Lower leg skin (tissue), 4 donors: ENCODE measurements around the gene LINGO3. TPM values are rescaled to one million over a fixed set of nuclear protein-coding genes. Genes with fewer than 3 reads are reported as not detected.
"Not testable (repeated sequence)": the region's sequence is repeated elsewhere in the genome, so short reads cannot be mapped to it uniquely, and the experiment has no call there.

ENCODE experiments used
- DNase-seq, 2 donors: peaks; one replicate each; pipeline ENCODE4 v3.0.0-alpha.2; 2019; ENCODE audit warnings: low spot score in 2 of 2
- H3K4me3 ChIP-seq: fragments of 200-600 bp; sonication (generic); 2 replicates; pipeline ENCODE4 v1.5.1; 2017; ENCODE audit warnings: mild to moderate bottlenecking, low read depth; ENCODE audit not compliant: poor library complexity, severe bottlenecking
- CTCF ChIP-seq, 3 donors: fragments of 450-650 bp; IDR thresholded peaks; one replicate each; pipeline ENCODE4 v1.5.1; 2016; ENCODE audit warnings: antibody characterized with exemption in 3 of 3, mild to moderate bottlenecking in 3 of 3, moderate library complexity in 2 of 3
- POLR2A ChIP-seq, 2 donors: fragments of 450-650 bp; IDR thresholded peaks; one replicate each; pipeline ENCODE4 v1.6.1; 2016 to 2017; ENCODE audit warnings: antibody characterized with exemption in 2 of 2, mild to moderate bottlenecking in 1 of 2, moderate library complexity in 1 of 2
- whole genome bisulfite sequencing, 2 donors: methylation state at CpG; one replicate each; pipeline ENCODE4 v1.1.5; 2018; 5-methylcytosine and 5-hydroxymethylcytosine counted together
- intact Hi-C: fragments of 100-400 bp; cut with DNase I; formaldehyde crosslinking; loops from one replicate; pipeline ENCODE4 v1.15.0; 2023; ENCODE audit warnings: low total_unique reads
- total RNA-seq, 4 donors: library from RNA; depleted of rRNA; stranded (reverse); fragments of >200 nt; gene quantifications; one replicate each; pipeline ENCODE4 v1.1.0, GENCODE V29; 2016

The LINGO3 gene
- total RNA-seq, 4 donors from 2014 or later, result 0.26 TPM; not detected in 3

DNA sequence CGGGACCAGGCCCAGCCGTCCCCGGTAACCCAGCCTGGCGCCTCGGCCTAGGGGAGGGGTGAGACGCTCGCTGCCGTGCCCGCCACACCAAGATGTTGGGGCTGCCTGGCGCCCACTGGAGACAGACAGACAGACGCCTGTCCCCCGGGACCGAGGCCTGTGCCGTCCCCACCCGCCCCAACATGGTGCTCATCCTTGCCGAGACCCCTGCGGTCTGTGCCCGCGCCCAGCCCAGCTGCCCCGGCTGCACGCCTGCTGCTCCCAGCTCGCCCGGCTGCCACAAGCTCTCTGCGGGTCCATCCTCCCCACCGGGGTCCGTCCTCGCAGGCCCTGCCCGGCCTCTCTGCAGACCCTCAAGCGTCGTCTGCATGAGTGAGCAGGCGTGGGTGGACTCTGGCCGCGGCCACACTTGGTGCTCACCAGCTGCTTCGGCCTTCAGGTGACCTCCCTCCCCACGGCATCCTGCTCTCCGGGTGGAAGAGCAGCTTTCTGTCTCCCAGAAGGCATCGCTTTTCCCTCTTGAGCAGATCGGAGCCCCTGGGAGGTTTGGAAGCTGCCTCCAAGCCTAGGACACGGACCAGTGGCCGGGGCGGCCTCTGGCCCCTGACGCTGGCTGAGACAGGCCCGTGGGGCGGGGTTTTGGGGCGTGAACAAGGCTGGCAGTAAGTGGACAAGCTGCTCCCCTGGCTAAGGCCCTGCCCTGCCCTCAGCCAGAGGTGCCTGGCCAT lies 45.4 kb upstream of the LINGO3 start:
- no peak for TF ChIP-seq CTCF (IDR thresholded peaks at IDR 0.05)
- TF ChIP-seq POLR2A (IDR thresholded peaks at IDR 0.05), result no peak
- DNase-seq, result no peak
- intact Hi-C loops, result no loop called here
- WGBS, 2 donors, result 92 to 98% methylated on average over 9 to 30 of the region's 45 CpGs
- no peak overlapping the region for H3K4me3 ChIP-seq

DNA sequence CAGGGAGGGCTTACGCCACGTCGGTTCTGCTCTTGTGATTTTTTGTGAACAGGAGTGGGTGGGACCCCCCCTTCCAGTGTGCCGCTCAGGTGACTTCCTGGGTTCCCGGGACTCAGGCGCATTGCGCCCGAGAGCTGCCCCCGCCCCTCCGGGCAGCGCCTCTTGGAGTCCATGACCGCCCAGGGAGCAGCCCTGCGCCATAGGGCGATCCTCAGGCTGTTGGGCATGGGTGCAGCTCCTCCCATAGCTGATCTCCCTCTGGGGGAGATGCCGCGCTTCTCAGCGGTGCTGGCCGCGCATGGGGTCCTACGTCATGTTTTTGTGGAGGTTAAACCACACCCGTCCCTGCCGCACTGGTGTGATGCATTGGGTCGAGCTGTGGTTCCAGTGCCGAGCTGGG lies 44.2 kb upstream of the LINGO3 start:
- TF ChIP-seq CTCF (IDR thresholded peaks at IDR 0.05) (no peak), POLR2A (IDR thresholded peaks at IDR 0.05) (no peak)
- H3K4me3 ChIP-seq, result no peak overlapping the region
- 85 to 92% methylated on average over 16 to 24 of the region's 24 CpGs for WGBS, 2 donors
- intact Hi-C loops, result no loop called here
- no peak for DNase-seq

DNA sequence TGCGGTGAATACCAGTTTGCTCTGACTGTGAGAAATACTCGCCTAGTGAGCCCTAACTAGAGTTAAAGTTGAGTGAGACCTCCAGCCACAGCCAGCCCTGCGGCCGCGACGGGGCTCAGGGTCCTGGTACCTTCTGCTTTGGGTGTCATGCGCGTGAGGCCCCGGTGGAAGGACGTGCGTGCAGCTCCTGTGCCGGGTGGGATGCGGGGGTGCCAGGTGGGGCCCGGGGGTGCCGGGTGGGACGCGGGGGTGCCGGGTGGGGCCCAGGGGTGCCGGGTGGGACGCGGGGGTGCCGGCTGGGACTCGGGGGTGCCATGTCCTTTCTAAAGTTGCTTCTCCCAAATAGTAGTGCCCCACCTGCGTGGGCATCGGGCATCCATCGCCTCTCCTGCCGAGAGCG lies 43.6 kb upstream of the LINGO3 start:
- intact Hi-C loops, result no loop called here
- 96 to 97% methylated on average over 26 to 28 of the region's 28 CpGs for WGBS, 2 donors
- DNase-seq, result no peak
- TF ChIP-seq POLR2A (IDR thresholded peaks at IDR 0.05) (no peak), CTCF (IDR thresholded peaks at IDR 0.05) (no peak)
- no peak overlapping the region for H3K4me3 ChIP-seq

GRCh38 chr19:2350656-2351055 lies 42.7 kb upstream of the LINGO3 start:
- H3K4me3 ChIP-seq, result no peak overlapping the region
- no peak for DNase-seq
- WGBS, 2 donors, result 87 to 92% methylated on average over 16 of the region's 16 CpGs
- intact Hi-C loops, result no loop called here
- TF ChIP-seq CTCF (IDR thresholded peaks at IDR 0.05), result no peak
- no peak for TF ChIP-seq POLR2A (IDR thresholded peaks at IDR 0.05)

DNA sequence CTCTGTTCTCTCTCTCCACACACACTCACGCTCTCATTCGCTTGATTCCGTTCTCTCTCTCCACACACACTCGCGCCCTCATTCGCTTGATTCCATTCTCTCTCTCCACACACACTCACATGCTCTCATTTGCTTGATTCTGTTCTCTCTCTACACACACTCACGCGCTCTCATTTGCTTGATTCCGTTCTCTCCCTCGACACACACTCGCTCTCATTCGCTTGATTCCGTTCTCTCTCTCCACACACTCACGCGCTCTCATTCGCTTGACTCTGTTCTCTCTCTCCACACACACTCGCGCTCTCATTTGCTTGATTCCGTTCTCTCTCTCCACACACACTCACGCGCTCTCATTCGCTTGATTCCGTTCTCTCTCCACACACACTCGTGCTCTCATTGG lies 41.9 kb upstream of the LINGO3 start:
- 92 to 96% methylated on average over 24 of the region's 24 CpGs for WGBS, 2 donors
- intact Hi-C loops, DNase-seq, H3K4me3 ChIP-seq: not testable (repeated sequence)

GRCh38 chr19:2345794-2346663 lies 38.1 kb upstream of the LINGO3 start:
- TF ChIP-seq CTCF (IDR thresholded peaks at IDR 0.05) (no peak), POLR2A (IDR thresholded peaks at IDR 0.05) (no peak)

More at GRCh38 chr19:2345794-2346663, 38.1 kb upstream of the LINGO3 start:
- intact Hi-C loops, result no loop called here
- 73 to 75% methylated on average over 25 of the region's 25 CpGs for WGBS, 2 donors
- DNase-seq, result no peak
- H3K4me3 ChIP-seq, result no peak overlapping the region
